Measurements from ENCODE around the gene CDHR5. TPM values are rescaled to one million over a fixed set of nuclear protein-coding genes. Genes with fewer than 3 reads are reported as not detected.

Gene CDHR5
- polyA plus RNA-seq, 1 donor (not counting 4 experiments of a cell fraction or from before 2014, with no cell fraction given) = not detected

GRCh38 chr11:587978-588380, 36.8 kb downstream of the CDHR5 start:
- Histone ChIP-seq H3K9ac (ENCODE audit: control insufficient read depth, extremely low read depth, insufficient read depth, low read length) (no peak overlapping the region), H3K9me3 (ENCODE audit: control insufficient read depth, low read depth, low read length) (no peaks in the 10 kb centered on the region), H3K27me3 (ENCODE audit: control insufficient read depth, extremely low read depth, insufficient read depth, low read length) (no peaks in the 10 kb centered on the region), H4K20me1 (ENCODE audit: control insufficient read depth, extremely low read depth, insufficient read depth, low read length) (peaks cover 5% of the 10 kb centered on the region), H3K9me1 (ENCODE audit: control insufficient read depth, extremely low read depth, insufficient read depth, low read length) (no peaks in the 10 kb centered on the region), H3K36me3 (ENCODE audit: control insufficient read depth in 2 of 2, extremely low read depth in 1 of 2, insufficient read depth in 2 of 2, low read length in 2 of 2) (peaks cover 38 to 49% of the 10 kb centered on the region in 2 experiments), H3K27ac (ENCODE audit: control insufficient read depth, insufficient read depth, low read length) (no peak overlapping the region), H3K4me2 (ENCODE audit: control insufficient read depth, extremely low read depth, insufficient read depth, low read depth, low read length) (no peak overlapping the region), H3K4me1 (ENCODE audit: control insufficient read depth, extremely low read depth, insufficient read depth, low read length) (no peaks in the 10 kb centered on the region), H3K4me3 (ENCODE audit: control insufficient read depth in 2 of 3, extremely low read depth in 1 of 3, insufficient read depth in 2 of 3, low read depth in 1 of 3, low read length in 3 of 3) (no peak overlapping the region), H3K79me2 (ENCODE audit: control insufficient read depth, insufficient read depth, low read length) (peaks cover 63% of the 10 kb centered on the region), H2AFZ (ENCODE audit: control insufficient read depth, low read length) (no peak overlapping the region)
- TF ChIP-seq EZH2 (IDR thresholded peaks at IDR 0.05; ENCODE audit: low read length) = no peak
- TF ChIP-seq, protein P1, sequence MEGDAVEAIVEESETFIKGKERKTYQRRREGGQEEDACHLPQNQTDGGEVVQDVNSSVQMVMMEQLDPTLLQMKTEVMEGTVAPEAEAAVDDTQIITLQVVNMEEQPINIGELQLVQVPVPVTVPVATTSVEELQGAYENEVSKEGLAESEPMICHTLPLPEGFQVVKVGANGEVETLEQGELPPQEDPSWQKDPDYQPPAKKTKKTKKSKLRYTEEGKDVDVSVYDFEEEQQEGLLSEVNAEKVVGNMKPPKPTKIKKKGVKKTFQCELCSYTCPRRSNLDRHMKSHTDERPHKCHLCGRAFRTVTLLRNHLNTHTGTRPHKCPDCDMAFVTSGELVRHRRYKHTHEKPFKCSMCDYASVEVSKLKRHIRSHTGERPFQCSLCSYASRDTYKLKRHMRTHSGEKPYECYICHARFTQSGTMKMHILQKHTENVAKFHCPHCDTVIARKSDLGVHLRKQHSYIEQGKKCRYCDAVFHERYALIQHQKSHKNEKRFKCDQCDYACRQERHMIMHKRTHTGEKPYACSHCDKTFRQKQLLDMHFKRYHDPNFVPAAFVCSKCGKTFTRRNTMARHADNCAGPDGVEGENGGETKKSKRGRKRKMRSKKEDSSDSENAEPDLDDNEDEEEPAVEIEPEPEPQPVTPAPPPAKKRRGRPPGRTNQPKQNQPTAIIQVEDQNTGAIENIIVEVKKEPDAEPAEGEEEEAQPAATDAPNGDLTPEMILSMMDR (optimal IDR thresholded peaks at IDR 0.05 in 1 of 3, IDR thresholded peaks at IDR 0.05 in 1 of 3, conservative IDR thresholded peaks at IDR 0.05 in 1 of 3; ENCODE audit: extremely low read depth in 1 of 3, insufficient read depth in 2 of 3, low read length in 3 of 3) = no peak
- no peak for FAIRE-seq
- no peak for DNase-seq (ENCODE audit: low read depth, low spot score)
- dilution Hi-C loops (cut with MboI; ENCODE audit: extremely low pct_ligation_motif_present, low sequenced_read_pairs) = no loop called here

- dilution Hi-C loops (cut with MboI; ENCODE audit: extremely low pct_ligation_motif_present, low sequenced_read_pairs) = no loop called here
- H3K9ac ChIP-seq (ENCODE audit: control insufficient read depth, extremely low read depth, insufficient read depth, low read length) = no peak overlapping the region
- no peaks in the 10 kb centered on the region for H3K27me3 ChIP-seq (ENCODE audit: control insufficient read depth, extremely low read depth, insufficient read depth, low read length)
- H3K4me2 ChIP-seq (ENCODE audit: control insufficient read depth, extremely low read depth, insufficient read depth, low read depth, low read length) = no peak overlapping the region
- H3K4me3 ChIP-seq (ENCODE audit: control insufficient read depth in 2 of 3, extremely low read depth in 1 of 3, insufficient read depth in 2 of 3, low read depth in 1 of 3, low read length in 3 of 3) = no peak overlapping the region
- no peaks in the 10 kb centered on the region for H3K4me1 ChIP-seq (ENCODE audit: control insufficient read depth, extremely low read depth, insufficient read depth, low read length)
- FAIRE-seq (no peak), DNase-seq (ENCODE audit: low read depth, low spot score) (no peak)
- no peak overlapping the region for H2AFZ ChIP-seq (ENCODE audit: control insufficient read depth, low read length)
- H3K36me3 ChIP-seq (ENCODE audit: control insufficient read depth in 2 of 2, extremely low read depth in 1 of 2, insufficient read depth in 2 of 2, low read length in 2 of 2) = peaks cover 35 to 47% of the 10 kb centered on the region in 2 experiments
- no peaks in the 10 kb centered on the region for H3K9me3 ChIP-seq (ENCODE audit: control insufficient read depth, low read depth, low read length)
- H3K27ac ChIP-seq (ENCODE audit: control insufficient read depth, insufficient read depth, low read length) = no peak overlapping the region
- peaks cover 5% of the 10 kb centered on the region for H4K20me1 ChIP-seq (ENCODE audit: control insufficient read depth, extremely low read depth, insufficient read depth, low read length)
- no peaks in the 10 kb centered on the region for H3K9me1 ChIP-seq (ENCODE audit: control insufficient read depth, extremely low read depth, insufficient read depth, low read length)
- TF ChIP-seq, protein P1 (optimal IDR thresholded peaks at IDR 0.05 in 1 of 3, IDR thresholded peaks at IDR 0.05 in 1 of 3, conservative IDR thresholded peaks at IDR 0.05 in 1 of 3; ENCODE audit: extremely low read depth in 1 of 3, insufficient read depth in 2 of 3, low read length in 3 of 3) = no peak
- no peak for TF ChIP-seq EZH2 (IDR thresholded peaks at IDR 0.05; ENCODE audit: low read length)
- peaks cover 62% of the 10 kb centered on the region for H3K79me2 ChIP-seq (ENCODE audit: control insufficient read depth, insufficient read depth, low read length)
Measured at GRCh38 chr11:587546-587945, 37.2 kb downstream of the CDHR5 start.

Measured in keratinocyte (primary cell).